GM18517 (cell line): ENCODE measurements around the gene TUG1.

Source experiments
- ATAC-seq: cut with Tn5 transposase; IDR thresholded peaks from one replicate; pipeline ENCODE4 v1.9.1; 2021; ENCODE audit warnings: mild to moderate bottlenecking, moderate library complexity; ENCODE audit not compliant: unreplicated experiment

TUG1 gene

DNA sequence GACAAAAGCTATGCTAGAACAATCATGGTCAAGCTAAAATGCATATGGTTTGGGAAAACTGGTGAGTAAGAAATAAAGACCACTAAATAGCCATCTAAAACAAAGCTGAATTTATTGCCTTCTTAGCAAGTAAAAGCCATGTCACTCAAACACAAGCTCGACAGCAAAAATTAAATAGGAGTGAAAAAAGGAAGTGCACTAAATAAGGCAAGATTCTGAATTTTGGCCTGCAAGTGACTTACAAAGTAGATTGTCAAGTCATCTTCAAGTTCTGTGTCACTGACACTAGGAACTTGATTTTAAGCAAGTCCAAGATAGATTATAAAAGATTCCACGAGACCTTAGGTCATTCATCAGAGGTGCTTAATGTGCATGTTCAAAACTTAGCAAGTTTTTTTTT is 27.4 kb downstream of the TUG1 start:
- ATAC-seq: no peak

DNA sequence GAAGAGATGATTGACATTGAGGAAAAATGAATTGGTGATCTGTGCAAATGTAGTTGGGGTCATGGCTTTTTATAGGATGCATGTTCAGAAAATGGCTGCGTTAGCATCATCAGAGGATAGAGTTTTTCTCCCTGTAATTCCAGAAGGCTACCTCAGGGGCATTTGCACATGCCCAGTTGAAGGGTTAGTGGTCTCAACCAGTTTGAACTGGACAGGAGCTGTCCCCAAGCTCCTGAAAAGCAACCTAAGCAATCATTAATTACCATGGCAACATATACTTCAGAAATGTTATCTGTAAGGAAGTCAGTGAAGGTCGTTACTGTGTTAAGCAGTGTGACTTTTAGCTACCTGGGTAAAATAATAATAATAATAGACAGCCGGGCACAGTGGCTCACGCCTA is 29.3 kb downstream of the TUG1 start:
- ATAC-seq: no peak

DNA sequence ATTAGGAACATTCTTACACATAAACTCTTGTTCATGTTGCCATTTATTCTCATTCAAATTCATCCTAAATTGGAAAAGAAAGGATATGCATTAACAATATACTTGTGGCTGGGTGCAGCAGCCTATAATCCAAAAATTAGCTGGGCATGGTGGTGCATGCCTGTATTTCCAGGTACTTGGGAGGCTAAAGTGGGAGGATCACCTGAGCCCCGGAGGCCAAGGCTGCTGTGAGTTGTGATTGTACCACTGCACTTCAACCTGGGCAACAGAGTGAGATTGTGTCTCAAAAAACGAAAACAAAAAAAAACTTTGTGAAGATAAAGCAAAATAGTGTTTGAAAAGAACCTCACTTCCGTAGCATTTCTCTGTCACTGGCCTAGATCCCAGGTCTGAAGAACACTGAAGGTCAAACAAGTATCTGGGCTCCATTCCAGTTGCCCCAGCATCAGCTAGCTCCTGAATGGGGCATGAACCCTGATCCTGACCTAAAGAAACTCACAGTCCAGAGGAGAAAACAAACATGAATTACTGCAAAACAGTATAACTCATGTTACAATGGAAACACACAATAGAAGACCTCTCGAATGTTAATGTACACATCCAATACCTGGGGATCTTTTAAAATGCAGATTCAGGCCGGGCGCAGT is 32.2 kb downstream of the TUG1 start:
- ATAC-seq: no peak

DNA sequence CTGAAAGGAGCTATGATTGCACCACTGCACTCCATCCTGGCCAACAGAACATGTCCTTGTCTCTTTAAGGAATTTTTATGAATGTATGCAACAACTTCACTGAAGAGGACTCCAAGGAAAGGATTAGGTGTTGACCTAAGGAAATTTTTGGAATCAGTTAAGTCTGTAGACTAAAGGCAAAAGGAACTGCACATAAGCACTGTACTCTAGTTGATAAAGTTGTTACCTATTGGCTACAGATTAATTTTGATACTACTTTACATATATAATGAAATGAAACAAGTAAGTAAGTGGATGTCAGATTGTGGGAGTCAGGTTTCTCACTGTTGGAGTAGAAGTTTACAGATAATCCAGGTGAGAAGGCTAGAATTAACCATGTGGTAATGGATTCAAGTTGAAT is 36.5 kb downstream of the TUG1 start:
- ATAC-seq: no peak

DNA sequence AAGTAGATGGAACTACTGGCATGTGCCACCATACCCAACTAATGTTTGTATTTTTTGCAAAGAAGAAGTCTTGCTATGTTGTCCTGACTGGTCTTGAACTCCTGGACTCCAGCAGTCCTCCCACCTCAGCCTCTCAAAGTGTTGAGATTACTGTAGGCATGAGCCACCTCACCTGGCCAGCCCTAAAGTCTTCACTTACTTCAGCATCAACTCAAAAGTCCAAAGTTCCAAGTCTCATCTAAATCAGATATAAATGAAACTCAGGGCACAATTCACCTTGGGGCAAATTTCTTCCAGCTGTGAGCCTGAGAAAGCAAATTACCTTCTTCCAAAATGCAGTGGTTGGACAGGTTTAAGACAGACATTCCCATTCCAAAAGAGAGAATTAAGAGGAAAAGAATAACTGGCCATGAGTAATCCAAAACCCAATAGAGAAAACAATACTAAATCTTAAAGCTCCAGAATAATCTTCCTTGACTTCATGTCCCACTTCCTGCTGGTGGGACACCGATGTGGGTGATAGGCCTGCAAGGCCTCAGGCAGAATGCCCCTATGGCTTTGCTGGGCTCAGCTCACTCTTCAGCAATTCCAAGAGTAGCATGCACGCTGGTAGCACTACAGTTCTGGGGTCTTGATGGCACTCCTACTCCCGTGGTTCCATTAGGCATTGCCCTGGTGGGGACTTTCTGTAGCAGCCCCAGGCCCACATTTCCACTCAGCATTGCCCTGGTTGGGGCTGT is 50.3 kb downstream of the TUG1 start:
- no peak for ATAC-seq

DNA sequence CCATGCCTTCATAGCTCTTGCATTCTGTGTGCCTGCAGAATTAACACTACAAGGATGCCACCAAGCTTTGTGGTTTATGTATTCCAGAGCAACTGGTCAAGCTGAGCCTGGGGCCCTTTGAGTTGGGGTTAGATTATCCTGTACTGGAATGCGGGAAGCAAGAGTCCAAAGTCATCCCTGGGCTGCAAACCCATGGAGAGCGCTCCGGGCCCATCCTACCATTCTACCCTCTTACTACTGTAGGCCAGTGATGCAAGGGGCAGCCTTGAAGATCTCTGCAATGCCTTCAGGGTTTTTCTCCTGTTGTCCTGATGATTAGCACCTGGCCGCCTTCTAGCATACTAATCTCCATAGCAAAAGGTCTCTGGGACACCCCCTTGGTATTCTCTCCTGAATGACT is 51.3 kb downstream of the TUG1 start:
- no peak for ATAC-seq

DNA sequence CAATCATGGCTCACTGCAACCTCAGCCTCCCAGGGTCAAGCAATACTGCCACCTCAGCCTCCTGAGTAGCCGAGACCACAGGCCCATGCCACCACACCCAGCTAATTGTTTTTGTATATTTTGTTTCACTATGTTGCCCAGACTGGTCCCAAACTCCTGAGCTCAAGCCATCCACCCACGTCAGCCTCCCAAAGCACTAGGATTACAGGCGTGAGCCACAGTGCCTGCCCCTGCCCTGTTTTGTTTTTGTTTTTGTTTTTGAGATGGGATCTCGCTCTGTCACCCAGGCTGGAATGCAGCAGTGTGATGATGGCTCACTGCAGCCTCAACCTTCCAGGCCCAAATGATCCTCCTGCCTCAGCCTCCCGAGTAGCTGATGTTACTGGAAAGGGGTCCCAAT is 53.5 kb downstream of the TUG1 start:
- no peak for ATAC-seq
